KMS-11 (cell line): ENCODE data around the gene DTX3L.

Source experiments
- H2AFZ ChIP-seq: fragments of 200-600 bp; sonication (generic); 2 replicates; pipeline ENCODE4 v1.6.1; 2016; ENCODE audit warnings: antibody characterized with exemption, mixed run types, low read depth
- H3K27ac ChIP-seq: fragments of 200-600 bp; sonication (generic); 2 replicates; pipeline ENCODE4 v1.6.1; 2016; ENCODE audit warnings: mild to moderate bottlenecking, mixed run types
- H3K27me3 ChIP-seq: fragments of 200-600 bp; sonication (generic); 2 replicates; pipeline ENCODE4 v1.6.1; 2017; ENCODE audit warnings: mild to moderate bottlenecking, low read depth, mixed run types, moderate library complexity; ENCODE audit not compliant: insufficient read depth
- H3K36me3 ChIP-seq: fragments of 200-600 bp; sonication (generic); 2 replicates; pipeline ENCODE4 v1.6.1; 2017; ENCODE audit warnings: mild to moderate bottlenecking, mixed run types; ENCODE audit not compliant: insufficient read depth
- H3K4me1 ChIP-seq: fragments of 200-600 bp; sonication (generic); 2 replicates; pipeline ENCODE4 v1.6.1; 2016; ENCODE audit warnings: mild to moderate bottlenecking, low read depth, mixed run types; ENCODE audit not compliant: poor library complexity, severe bottlenecking
- H3K4me2 ChIP-seq: fragments of 200-600 bp; sonication (generic); 2 replicates; pipeline ENCODE4 v1.7.0; 2016; ENCODE audit warnings: mild to moderate bottlenecking, mixed run types
- H3K4me3 ChIP-seq: fragments of 200-600 bp; sonication (generic); IDR thresholded peaks from 2 replicates; pipeline ENCODE4 v1.6.1; 2017; ENCODE audit warnings: low read depth, low read length, mixed read lengths; ENCODE audit not compliant: insufficient read depth
- H3K79me2 ChIP-seq: fragments of 200-600 bp; sonication (generic); 2 replicates; pipeline ENCODE4 v1.6.1; 2016; ENCODE audit warnings: low read depth, mixed run types; ENCODE audit not compliant: insufficient read depth
- H3K9ac ChIP-seq: fragments of 200-600 bp; sonication (generic); 2 replicates; pipeline ENCODE4 v1.6.1; 2016; ENCODE audit warnings: mild to moderate bottlenecking, mixed run types
- H4K20me1 ChIP-seq: fragments of 200-600 bp; sonication (generic); 2 replicates; pipeline ENCODE4 v1.6.1; 2016; ENCODE audit warnings: mild to moderate bottlenecking, mixed run types; ENCODE audit not compliant: insufficient read depth
- TF ChIP-seq, protein P1 (sequence below): fragments of 200-600 bp; sonication (generic); conservative IDR thresholded peaks from 2 replicates; pipeline ENCODE4 v1.6.1; 2017; ENCODE audit warnings: low read depth, mild to moderate bottlenecking, antibody characterized with exemption, low read length, moderate library complexity, mixed read lengths

The DTX3L gene

DNA sequence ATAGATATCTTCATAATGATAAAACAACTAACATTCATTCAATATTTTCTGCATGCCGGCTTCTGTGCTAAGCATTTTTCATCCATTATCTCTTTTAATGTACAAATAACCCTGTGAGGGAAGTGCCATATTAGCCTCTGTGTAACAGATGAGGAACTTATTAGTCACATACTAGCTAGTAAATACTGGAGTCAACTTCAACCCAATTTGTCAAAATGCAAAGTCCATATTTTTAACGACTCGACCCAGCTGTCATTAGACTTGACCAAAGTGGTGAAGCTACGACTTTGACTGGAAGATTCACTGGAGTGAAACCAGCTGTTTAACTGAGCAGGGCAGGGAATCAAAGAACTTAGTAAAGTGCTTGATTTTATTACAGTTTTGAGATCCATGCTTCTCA is 54.9 kb downstream of the DTX3L start:
- no peak overlapping the region for H3K9ac ChIP-seq
- no peaks in the 10 kb centered on the region for H3K27me3 ChIP-seq
- H3K4me2 ChIP-seq: no peak overlapping the region
- no peaks in the 10 kb centered on the region for H3K79me2 ChIP-seq
- H3K36me3 ChIP-seq: no peaks in the 10 kb centered on the region
- H3K27ac ChIP-seq: no peak overlapping the region
- TF ChIP-seq, protein P1, sequence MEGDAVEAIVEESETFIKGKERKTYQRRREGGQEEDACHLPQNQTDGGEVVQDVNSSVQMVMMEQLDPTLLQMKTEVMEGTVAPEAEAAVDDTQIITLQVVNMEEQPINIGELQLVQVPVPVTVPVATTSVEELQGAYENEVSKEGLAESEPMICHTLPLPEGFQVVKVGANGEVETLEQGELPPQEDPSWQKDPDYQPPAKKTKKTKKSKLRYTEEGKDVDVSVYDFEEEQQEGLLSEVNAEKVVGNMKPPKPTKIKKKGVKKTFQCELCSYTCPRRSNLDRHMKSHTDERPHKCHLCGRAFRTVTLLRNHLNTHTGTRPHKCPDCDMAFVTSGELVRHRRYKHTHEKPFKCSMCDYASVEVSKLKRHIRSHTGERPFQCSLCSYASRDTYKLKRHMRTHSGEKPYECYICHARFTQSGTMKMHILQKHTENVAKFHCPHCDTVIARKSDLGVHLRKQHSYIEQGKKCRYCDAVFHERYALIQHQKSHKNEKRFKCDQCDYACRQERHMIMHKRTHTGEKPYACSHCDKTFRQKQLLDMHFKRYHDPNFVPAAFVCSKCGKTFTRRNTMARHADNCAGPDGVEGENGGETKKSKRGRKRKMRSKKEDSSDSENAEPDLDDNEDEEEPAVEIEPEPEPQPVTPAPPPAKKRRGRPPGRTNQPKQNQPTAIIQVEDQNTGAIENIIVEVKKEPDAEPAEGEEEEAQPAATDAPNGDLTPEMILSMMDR: no peak
- H4K20me1 ChIP-seq: no peaks in the 10 kb centered on the region
- no peak overlapping the region for H3K4me3 ChIP-seq
- H3K4me1 ChIP-seq: no peaks in the 10 kb centered on the region
- no peak overlapping the region for H2AFZ ChIP-seq

DNA sequence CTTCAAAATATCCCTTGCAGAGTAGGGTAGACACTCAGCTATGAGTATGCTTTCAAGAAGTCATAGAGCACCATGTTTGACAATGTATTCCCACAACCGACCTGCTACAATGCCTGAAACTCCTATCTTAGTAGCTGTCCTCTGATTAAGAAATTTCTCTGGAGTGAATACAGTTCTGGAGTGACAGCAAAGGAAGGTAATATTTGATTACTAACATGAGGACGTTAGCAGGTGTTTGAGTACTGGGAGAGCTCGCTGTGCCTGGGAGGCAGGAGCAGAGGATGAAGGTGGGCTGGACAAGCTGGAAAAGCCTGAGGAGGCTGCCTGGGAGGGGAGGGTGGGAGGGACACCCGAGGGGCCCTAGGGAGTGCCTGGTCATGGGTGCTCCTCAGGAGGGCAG is 56.3 kb downstream of the DTX3L start:
- H3K27ac ChIP-seq: no peak overlapping the region
- H3K36me3 ChIP-seq: no peaks in the 10 kb centered on the region

DNA sequence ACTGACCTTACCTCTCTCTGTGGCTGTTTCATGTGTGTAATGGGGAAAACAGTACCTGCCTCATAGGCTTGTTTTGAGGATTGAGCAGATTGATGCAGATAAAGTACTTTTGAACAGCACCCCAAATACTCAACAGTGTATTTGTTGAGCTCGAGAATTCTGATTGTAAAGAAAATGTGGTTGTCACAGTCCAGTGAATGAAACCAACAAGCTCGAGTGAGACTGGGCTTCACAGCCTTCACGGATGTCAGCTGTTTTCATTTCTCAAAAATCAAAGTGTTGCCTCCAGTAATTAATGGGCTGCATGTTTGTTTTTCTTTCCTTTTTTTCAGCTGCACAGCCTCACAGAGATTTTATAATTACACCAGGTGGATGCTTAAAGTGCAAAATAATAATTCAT is 57.0 kb downstream of the DTX3L start:
- TF ChIP-seq, protein P1: no peak
- H3K4me2 ChIP-seq: no peak overlapping the region
- H4K20me1 ChIP-seq: no peaks in the 10 kb centered on the region
- H2AFZ ChIP-seq: no peak overlapping the region
- H3K4me1 ChIP-seq: no peaks in the 10 kb centered on the region
- H3K9ac ChIP-seq: no peak overlapping the region
- H3K36me3 ChIP-seq: no peaks in the 10 kb centered on the region
- H3K27me3 ChIP-seq: no peaks in the 10 kb centered on the region
- no peak overlapping the region for H3K4me3 ChIP-seq
- H3K79me2 ChIP-seq: no peaks in the 10 kb centered on the region
- no peak overlapping the region for H3K27ac ChIP-seq

More for the DNA sequence above, 56.3 kb downstream of the DTX3L start:
- no peak overlapping the region for H3K4me2 ChIP-seq
- H3K4me3 ChIP-seq: no peak overlapping the region
- TF ChIP-seq, protein P1: no peak
- no peak overlapping the region for H3K9ac ChIP-seq
- H4K20me1 ChIP-seq: no peaks in the 10 kb centered on the region
- no peak overlapping the region for H2AFZ ChIP-seq
- H3K27me3 ChIP-seq: no peaks in the 10 kb centered on the region
- H3K79me2 ChIP-seq: no peaks in the 10 kb centered on the region
- no peaks in the 10 kb centered on the region for H3K4me1 ChIP-seq

DNA sequence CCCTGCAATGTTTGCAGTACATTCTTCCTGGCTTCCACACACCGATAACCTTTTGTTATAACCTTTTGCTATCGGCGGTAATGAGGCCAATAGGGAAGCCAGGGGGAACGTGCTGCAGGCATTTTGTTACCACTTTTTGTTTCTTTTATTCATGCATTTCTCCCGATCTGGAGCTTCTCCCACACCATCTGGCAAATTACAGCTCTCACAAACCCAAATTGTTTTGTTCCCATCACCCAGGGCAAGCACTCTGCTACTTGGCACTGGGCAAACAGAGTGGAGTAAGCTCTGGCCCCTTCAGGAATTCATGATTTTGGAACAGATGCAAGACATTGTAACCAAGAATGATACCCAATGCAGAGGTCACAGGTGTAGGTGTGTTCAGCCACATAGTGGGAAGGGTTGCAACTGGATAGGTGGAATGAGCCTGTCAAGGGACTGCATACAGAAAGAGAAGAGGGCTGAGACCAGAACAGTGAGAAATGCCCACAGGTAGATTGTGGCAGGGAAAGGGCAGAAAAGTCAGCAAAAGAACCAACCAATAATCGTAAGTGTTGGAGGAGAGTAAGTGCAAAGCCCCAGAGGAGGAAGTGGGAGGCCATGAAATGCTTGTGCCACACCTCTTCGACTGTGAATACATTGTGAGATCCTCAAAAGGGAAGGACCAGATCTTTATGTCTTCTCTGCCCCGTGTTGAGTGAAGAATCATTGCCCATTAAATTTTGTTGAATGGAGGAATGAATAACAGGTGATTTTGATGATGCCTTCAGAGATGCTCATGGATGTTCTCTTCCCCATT is 59.1 kb downstream of the DTX3L start:
- Histone ChIP-seq H3K36me3 (no peaks in the 10 kb centered on the region), H4K20me1 (no peaks in the 10 kb centered on the region), H3K4me2 (no peak overlapping the region), H3K79me2 (no peaks in the 10 kb centered on the region), H3K27me3 (no peaks in the 10 kb centered on the region), H3K4me3 (no peak overlapping the region), H3K27ac (no peak overlapping the region), H3K4me1 (no peaks in the 10 kb centered on the region), H2AFZ (no peak overlapping the region), H3K9ac (no peak overlapping the region)
- TF ChIP-seq, protein P1: no peak
